Daoy (cell line): ENCODE results near the gene DYRK2. TPM values are rescaled to one million over a fixed set of nuclear protein-coding genes. Genes with fewer than 3 reads are reported as not detected.

Experiments
- DNase-seq: peaks from one replicate; pipeline ENCODE4 v3.0.0-alpha.2; 2015; ENCODE audit warnings: low read depth
- total RNA-seq: library from RNA; depleted of rRNA; stranded (reverse); fragments of >200 nt; shearing (Covaris generic); gene quantifications from 2 replicates; pipeline ENCODE4 v1.2.3, GENCODE V29; 2014

DYRK2 gene
- total RNA-seq, 1 experiment from 2014 or later, result 31.3 TPM

- no peak for DNase-seq
Observed at GRCh38 chr12:67646775-67647174, 1.8 kb upstream of the DYRK2 start.

- DNase-seq, result no peak
Observed at GRCh38 chr12:67647181-67647798, 1.3 kb upstream of the DYRK2 start.

DNA sequence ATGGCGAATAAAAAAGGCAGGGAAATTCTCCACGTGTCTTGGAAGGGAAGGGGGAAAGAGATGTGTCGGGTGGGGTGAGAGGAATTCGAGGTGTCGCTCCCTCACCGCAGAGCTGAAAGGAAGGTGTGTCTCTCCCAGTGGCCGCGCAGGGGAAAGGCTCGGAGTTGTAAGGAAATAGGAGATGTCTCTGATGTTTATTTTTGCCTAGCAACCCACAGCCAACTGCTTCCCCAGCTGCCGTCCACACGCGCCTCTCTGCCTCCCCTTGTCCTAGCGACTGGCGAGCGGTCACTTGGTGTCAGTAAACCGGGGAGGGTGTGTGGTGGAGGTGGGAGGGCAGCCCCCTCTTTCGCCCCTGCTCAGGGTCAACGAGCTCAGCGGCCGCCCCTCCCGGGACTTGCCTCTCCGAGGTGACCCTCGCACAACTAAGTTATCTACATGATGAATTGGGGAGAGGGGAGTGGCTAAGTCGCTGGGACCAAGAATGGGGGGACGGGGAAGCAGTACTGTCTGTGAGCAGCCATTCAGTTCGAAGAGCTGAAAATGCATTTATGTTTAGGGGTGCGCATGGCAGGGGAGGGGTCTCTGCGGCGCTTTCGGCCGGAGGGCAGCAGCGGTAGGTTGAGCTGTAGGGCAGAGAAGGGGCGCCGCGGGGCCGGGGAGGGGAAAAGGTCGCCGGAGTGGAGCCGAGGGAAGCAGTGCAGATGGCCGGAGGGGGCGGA, 585 bp upstream of the DYRK2 start:
- peak; percentile 92 for DNase-seq

- DNase-seq, result no peak
Observed at GRCh38 chr12:67649261-67649569, 670 bp downstream of the DYRK2 start.

DNA sequence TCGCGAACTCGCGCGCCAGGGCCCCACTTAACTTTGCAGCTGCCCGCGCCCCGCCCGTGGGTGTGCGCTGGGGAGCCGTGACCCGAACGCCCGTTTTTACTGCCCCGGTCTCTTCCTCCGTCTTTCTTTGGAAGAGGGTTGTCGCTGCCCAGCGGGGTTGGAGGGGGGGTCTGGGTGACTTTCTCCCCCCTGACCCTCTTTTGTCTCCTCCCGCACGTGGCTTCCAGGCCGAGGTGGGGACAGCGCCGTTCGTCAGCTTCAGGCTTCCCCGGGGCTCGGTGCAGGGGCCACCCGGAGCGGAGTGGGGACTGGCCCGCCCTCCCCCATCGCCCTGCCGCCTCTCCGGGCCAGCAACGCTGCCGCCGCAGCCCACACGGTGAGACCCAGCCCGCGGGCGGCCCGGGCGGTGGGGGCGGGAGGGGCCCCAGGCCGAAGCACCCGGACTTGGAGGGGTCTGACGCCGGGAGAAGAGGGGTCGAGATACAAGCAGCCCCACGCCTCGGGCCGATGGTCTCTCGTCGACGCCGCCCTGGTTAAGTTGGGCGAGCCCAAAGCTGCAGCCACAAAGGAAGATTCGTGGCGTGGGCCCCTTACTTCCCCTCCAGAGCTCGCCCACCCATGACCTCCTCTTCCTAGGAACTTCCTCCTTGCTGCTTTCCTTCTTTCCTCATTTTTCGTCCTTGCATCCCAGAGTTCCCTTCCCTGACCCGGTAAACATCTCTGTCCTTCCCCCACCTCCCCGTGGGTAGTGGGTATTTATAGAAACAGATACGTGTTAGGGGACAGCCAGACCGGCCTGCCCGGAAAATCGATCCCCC, 1.2 kb downstream of the DYRK2 start:
- DNase-seq, result peak; percentile 36

DNA sequence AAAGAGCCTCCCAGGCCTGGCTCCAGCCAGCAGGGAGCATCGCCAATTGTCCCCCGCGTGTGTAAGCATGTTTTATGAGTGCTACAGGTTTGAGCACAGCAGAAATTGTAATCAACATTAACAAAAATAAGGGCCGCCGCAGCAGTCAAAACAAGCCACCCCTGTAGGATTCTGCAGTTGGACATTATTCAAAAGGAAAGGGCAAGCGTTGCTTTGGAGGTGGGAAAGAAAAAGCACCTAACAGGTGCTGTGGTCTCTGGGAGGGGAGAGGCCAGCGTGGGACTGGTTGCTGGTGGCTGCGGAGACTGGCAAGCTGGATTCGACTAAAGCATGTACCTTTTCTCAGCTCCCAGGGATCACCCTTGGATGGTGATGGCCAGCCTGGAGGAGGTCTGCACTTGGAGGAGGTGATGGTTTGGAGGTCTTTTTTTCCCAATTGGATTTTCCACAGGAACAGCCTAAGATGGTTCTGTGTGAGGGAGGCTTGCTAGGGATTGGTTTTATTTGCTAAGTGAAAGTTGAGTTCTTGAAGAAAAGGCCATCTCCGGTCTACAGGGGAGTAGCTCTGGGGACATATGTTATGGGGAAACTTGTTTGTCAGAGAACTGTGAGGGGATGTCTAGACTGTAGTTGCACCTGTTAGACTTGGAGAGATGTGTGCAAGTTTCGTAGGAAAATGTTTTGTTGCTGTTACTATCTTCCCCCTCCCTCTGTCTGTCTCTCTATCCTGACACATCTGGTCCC, 2.0 kb downstream of the DYRK2 start:
- DNase-seq, result no peak

- DNase-seq, result peak; percentile 28
Observed at GRCh38 chr12:67651132-67651695, 2.7 kb downstream of the DYRK2 start.

DNA sequence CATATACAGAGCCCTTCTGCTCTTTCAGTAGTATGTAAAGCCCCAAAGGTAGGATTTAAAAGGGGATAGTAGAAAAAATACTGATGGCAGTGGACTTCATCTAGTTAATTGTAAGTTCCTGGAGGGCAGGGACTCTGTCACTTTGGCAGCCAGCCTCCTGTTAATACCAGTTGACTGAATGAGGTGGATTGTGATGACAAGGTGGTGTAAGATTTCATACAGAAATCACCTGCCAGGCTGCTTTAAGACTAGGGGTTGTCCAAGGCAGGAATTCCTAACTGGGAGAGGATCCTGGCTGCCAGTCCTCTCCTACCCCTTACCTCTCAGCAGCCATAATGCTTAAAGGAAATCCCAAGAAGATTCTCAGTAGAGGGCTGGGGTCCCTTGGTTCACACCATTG, 7.3 kb downstream of the DYRK2 start:
- DNase-seq, result no peak

DNA sequence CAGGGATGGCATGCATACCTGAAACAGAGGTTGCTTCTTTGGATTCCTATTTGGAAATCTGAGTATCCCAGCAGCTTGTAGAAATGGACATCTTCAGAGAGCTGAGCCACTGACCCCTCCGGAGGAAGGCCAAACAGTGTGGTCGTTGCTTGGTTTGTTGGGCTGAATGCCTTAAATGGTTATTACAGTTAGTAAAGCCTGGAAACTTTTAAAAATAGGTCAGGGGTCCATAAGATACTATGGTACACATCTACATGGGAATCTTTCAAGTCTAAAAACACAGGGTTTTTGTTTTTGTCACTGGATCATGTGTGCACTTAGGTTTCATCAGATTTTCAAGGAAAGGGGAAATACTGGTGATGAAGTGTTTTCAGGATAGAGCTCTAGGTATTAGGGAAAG, 7.7 kb downstream of the DYRK2 start:
- DNase-seq, result no peak

- no peak for DNase-seq
Observed at GRCh38 chr12:67658486-67658885, 9.9 kb downstream of the DYRK2 start.

DNA sequence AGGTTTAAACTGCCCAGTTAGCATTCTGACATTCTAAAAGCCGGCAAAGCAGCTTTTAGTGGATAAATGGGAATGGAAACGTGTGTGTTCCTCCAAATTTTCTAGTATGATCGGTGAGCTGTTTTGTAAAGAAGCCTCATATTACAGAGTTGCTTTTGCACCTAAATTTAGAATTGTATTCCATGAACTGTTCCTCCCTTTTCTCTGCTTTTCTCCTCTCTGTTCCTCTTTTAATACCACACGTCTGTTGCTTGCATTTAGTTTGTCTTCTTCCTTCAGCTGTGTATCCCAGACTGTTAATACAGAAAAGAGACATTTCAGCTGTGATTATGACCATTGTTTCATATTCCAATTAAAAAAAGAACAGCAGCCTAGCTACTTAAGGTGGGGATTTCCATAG, 10.7 kb downstream of the DYRK2 start:
- DNase-seq, result no peak

DNA sequence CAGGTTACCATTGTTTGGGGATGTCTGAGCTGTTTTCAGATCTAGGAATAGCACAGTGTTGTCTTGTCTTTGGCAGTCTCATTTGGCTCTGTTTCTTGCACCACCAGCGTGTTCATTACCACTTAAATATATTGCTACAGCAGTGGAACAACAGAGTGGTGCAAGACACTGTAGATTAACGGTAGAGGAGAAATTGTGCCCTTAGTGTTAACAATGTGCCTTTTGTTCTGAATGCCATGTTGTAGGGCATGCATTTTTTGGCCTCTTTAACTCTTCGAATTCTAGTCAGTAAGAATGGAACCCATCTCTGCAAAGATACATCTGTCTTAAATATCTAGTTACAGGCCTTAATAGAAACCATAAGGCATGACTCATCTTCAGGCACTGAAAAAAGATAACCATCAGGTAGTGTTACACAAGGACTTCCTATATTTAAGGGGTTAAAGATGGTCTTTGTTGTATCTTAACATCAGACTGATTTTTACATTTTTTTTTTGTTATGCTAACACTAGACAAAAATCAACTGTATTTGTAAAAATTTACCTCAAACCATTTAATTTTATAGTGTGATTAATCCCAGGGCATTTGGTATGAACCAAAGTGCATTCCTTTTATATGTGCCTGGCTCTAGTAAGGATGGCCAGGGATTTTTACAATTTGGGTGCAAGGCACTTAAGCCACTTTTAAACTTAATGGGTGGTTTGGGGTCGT, 12.9 kb downstream of the DYRK2 start:
- DNase-seq, result peak; percentile 46

- DNase-seq, result no peak
Observed at GRCh38 chr12:67662910-67663538, 14.5 kb downstream of the DYRK2 start.

DNA sequence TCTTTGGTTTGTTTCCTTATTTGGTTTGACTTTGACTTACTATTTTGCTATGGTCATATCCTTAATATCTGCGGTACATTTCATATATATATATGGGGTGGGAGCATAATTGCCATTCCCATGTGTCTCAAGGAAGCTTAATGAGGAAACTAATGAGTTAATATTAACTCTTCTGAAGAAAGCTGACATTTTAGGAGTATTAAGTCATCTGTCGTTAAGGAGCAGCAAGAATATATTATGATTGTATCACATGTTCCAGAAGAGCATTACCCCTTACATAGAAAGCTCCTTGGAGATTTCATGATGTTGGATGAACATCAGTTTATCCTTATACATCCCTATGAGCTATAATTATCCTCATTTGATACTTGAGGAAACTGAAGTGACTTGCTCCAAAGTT, 15.6 kb downstream of the DYRK2 start:
- DNase-seq, result no peak

GRCh38 chr12:67665679-67666078, 17.1 kb downstream of the DYRK2 start:
- DNase-seq, result no peak

DNA sequence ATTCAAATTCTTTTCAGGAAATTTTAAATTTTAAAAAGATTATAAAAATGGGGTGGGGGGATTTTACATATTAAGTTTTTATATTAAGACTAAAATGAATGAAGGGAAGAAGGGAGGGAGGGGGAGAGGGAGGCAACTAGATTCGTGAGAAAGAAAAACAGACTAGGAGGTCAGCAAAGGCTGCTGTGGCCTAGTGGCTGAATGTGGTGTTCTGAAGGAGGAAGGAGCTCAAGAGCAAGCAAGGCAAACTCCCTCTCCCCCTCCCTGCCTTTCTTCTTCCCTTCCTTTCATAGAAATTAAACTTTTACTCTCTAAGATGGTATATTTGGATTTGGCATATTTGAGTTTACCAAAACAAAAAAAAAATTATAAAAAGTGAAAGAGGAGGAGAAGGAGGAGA, 18.1 kb downstream of the DYRK2 start:
- DNase-seq, result no peak

DNA sequence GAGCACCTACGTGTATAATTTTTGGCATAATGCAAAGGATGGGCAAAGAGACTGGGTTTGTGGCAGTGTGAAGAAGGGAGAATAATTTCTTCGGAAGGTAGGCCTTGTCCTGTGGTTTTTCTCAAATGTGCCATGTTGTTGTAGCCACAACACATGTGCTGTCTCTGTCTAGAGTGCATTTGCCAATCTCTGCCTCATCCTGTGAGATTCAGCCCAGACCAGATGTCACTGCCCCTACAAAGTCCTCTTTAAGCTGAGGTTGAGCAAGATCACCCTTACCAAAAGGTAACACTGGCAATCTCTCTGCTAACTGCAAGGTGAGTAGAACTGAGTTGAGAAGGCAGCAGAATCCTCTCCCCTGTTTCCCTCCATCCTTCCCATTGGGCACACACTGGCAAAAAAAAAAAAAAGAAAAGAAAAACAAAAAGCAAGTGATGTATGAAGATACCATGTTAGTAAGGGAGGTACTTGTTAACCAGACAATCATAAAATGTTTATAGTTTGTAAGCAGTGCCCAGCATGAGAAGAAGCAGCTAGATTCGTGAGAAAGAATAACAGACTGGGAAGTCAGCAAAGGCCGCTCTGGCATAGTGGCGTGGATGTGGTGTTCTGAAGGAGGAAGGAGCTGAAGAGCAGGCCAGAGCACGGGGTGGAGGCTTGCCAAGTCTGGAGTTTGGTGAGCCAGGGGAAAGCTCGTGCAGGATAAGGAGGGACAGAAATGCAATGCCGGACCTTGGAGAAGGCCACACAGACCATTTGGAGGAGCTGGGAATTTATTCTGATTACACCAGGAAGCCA, 18.9 kb downstream of the DYRK2 start:
- DNase-seq, result no peak

- no peak for DNase-seq
Observed at GRCh38 chr12:67669217-67669933, 20.8 kb downstream of the DYRK2 start.

DNA sequence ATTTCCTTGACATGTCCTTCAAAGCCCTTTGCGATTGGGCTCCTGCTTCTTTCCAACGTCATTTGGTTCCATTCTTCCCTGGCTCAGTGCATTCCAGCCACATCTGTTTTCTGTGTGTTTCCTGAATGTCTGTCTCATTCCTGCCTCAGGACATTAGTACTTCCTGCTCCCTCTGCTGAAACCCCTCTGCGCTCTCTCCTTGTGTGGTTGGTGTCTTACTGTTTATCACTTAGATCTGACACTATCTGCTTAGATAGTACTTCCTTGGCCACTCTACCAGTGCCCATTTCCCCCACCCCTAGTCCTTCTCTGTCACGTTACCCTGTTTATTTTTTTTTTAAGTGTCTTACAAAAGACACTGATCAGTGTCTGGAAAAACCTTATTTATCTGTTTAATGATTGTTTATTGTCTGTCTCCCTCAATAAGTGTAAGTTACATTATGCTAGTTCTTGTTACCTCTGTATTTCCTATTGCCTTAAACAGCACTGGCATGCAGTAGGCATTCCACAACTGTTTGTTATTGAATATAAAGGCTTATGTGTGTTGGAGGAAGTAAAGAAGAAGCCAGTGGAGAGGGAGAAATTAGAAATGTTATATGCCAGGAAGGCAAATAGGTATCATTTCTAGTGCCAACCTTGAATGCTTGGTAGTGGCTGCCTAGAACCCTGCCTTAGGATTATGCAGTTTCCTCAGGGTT, 21.5 kb downstream of the DYRK2 start:
- peak; percentile 30 for DNase-seq
